ENCODE measurements around the gene STARD6. TPM values are rescaled to one million over a fixed set of nuclear protein-coding genes. Genes with fewer than 3 reads are reported as not detected.

STARD6 gene
- total RNA-seq, 1 experiment from 2014 or later = not detected

DNA sequence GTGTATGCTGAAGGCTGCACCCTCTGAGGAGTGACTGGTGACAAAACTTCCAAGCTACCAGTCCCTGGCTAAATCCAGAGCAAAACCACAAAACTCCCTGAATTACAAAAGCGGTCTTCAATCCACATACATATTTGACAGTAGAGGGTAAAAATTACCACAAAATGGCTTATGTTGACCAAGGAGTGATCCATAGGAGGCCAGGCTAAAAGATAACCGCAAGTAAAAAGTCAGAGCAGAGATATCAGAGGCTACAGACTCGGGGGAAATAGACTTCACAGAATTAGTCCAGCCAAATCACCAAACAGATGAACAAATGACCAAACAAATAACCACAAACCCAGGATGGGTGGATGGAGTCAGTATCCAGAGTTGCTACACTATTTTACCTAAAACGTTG, 19.4 kb downstream of the STARD6 start:
- no peaks in the 10 kb centered on the region for H3K4me1 ChIP-seq (ENCODE audit: insufficient read depth, low read length, poor library complexity, severe bottlenecking)
- H3K9me3 ChIP-seq (ENCODE audit: low read depth, low read length, poor library complexity, severe bottlenecking) = no peaks in the 10 kb centered on the region
- DNase-seq (ENCODE audit: low spot score) = no peak
- no peak for TF ChIP-seq EZH2 (IDR thresholded peaks at IDR 0.05; ENCODE audit: borderline replicate concordance, low read depth, low read length, poor library complexity, severe bottlenecking)
- TF ChIP-seq, protein P1, sequence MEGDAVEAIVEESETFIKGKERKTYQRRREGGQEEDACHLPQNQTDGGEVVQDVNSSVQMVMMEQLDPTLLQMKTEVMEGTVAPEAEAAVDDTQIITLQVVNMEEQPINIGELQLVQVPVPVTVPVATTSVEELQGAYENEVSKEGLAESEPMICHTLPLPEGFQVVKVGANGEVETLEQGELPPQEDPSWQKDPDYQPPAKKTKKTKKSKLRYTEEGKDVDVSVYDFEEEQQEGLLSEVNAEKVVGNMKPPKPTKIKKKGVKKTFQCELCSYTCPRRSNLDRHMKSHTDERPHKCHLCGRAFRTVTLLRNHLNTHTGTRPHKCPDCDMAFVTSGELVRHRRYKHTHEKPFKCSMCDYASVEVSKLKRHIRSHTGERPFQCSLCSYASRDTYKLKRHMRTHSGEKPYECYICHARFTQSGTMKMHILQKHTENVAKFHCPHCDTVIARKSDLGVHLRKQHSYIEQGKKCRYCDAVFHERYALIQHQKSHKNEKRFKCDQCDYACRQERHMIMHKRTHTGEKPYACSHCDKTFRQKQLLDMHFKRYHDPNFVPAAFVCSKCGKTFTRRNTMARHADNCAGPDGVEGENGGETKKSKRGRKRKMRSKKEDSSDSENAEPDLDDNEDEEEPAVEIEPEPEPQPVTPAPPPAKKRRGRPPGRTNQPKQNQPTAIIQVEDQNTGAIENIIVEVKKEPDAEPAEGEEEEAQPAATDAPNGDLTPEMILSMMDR (conservative IDR thresholded peaks at IDR 0.05; ENCODE audit: low read depth, low read length) = no peak
- H3K36me3 ChIP-seq (ENCODE audit: insufficient read depth, low read length, poor library complexity, severe bottlenecking) = no peaks in the 10 kb centered on the region
- BruUV-seq (replicated peaks) = no TSS peak
- ChIA-PET CTCF (no interaction called here), POLR2A (ENCODE audit: low non-redundant PET) (no interaction called here)
- H3K4me3 ChIP-seq (ENCODE audit: low read depth, low read length, poor library complexity, severe bottlenecking) = no peak overlapping the region
- no peak overlapping the region for H3K27ac ChIP-seq (ENCODE audit: low read depth, low read length, poor library complexity, severe bottlenecking)
- H3K27me3 ChIP-seq (replicated peaks; ENCODE audit: insufficient read depth, low read depth, low read length, poor library complexity) = no peaks in the 10 kb centered on the region
- intact Hi-C loops (cut with micrococcal nuclease; ENCODE audit: unreplicated experiment) = no loop called here

GRCh38 chr18:54335638-54336173, 22.0 kb downstream of the STARD6 start:
- no TSS peak for BruUV-seq (replicated peaks)
- ChIA-PET POLR2A (ENCODE audit: low non-redundant PET) (no interaction called here), CTCF (no interaction called here)
- no peaks in the 10 kb centered on the region for H3K27me3 ChIP-seq (replicated peaks; ENCODE audit: insufficient read depth, low read depth, low read length, poor library complexity)
- H3K4me3 ChIP-seq (ENCODE audit: low read depth, low read length, poor library complexity, severe bottlenecking) = no peak overlapping the region
- no peaks in the 10 kb centered on the region for H3K9me3 ChIP-seq (ENCODE audit: low read depth, low read length, poor library complexity, severe bottlenecking)
- no peak for TF ChIP-seq EZH2 (IDR thresholded peaks at IDR 0.05; ENCODE audit: borderline replicate concordance, low read depth, low read length, poor library complexity, severe bottlenecking)
- TF ChIP-seq, protein P1 (conservative IDR thresholded peaks at IDR 0.05; ENCODE audit: low read depth, low read length) = no peak
- H3K36me3 ChIP-seq (ENCODE audit: insufficient read depth, low read length, poor library complexity, severe bottlenecking) = no peaks in the 10 kb centered on the region
- no peak for DNase-seq (ENCODE audit: low spot score)
- H3K27ac ChIP-seq (ENCODE audit: low read depth, low read length, poor library complexity, severe bottlenecking) = no peak overlapping the region
- no peaks in the 10 kb centered on the region for H3K4me1 ChIP-seq (ENCODE audit: insufficient read depth, low read length, poor library complexity, severe bottlenecking)
- intact Hi-C loops (cut with micrococcal nuclease; ENCODE audit: unreplicated experiment) = no loop called here

- POLR2A ChIA-PET (ENCODE audit: low non-redundant PET) = interaction anchor here (0.7 kb wide), 1 partner anchor 1969 kb away, joined by 3 read pairs; no protein-coding TSS in a partner anchor
These were observed 26.7 kb downstream of the STARD6 start for GRCh38 chr18:54330768-54331548.

More at GRCh38 chr18:54330768-54331548, 26.7 kb downstream of the STARD6 start:
- Histone ChIP-seq H3K4me3 (ENCODE audit: low read depth, low read length, poor library complexity, severe bottlenecking) (no peak overlapping the region), H3K27ac (ENCODE audit: low read depth, low read length, poor library complexity, severe bottlenecking) (no peak overlapping the region), H3K36me3 (ENCODE audit: insufficient read depth, low read length, poor library complexity, severe bottlenecking) (no peaks in the 10 kb centered on the region), H3K9me3 (ENCODE audit: low read depth, low read length, poor library complexity, severe bottlenecking) (no peaks in the 10 kb centered on the region), H3K4me1 (ENCODE audit: insufficient read depth, low read length, poor library complexity, severe bottlenecking) (no peaks in the 10 kb centered on the region), H3K27me3 (replicated peaks; ENCODE audit: insufficient read depth, low read depth, low read length, poor library complexity) (no peaks in the 10 kb centered on the region)
- BruUV-seq (replicated peaks) = no TSS peak
- CTCF ChIA-PET = no interaction called here
- TF ChIP-seq, protein P1 (conservative IDR thresholded peaks at IDR 0.05; ENCODE audit: low read depth, low read length) = peak; percentile 44; the same call in 1 of the 2 replicates
- no peak for TF ChIP-seq EZH2 (IDR thresholded peaks at IDR 0.05; ENCODE audit: borderline replicate concordance, low read depth, low read length, poor library complexity, severe bottlenecking)
- DNase-seq (ENCODE audit: low spot score) = peak; percentile 8
- intact Hi-C loops (cut with micrococcal nuclease; ENCODE audit: unreplicated experiment) = no loop called here
